HS-27A (cell line): ENCODE results near the gene KCNG4.

Experiments
- DNase-seq: peaks from one replicate; pipeline ENCODE4 v3.0.0-alpha.2; 2012; ENCODE audit warnings: low read depth, missing footprints

The KCNG4 gene

DNA sequence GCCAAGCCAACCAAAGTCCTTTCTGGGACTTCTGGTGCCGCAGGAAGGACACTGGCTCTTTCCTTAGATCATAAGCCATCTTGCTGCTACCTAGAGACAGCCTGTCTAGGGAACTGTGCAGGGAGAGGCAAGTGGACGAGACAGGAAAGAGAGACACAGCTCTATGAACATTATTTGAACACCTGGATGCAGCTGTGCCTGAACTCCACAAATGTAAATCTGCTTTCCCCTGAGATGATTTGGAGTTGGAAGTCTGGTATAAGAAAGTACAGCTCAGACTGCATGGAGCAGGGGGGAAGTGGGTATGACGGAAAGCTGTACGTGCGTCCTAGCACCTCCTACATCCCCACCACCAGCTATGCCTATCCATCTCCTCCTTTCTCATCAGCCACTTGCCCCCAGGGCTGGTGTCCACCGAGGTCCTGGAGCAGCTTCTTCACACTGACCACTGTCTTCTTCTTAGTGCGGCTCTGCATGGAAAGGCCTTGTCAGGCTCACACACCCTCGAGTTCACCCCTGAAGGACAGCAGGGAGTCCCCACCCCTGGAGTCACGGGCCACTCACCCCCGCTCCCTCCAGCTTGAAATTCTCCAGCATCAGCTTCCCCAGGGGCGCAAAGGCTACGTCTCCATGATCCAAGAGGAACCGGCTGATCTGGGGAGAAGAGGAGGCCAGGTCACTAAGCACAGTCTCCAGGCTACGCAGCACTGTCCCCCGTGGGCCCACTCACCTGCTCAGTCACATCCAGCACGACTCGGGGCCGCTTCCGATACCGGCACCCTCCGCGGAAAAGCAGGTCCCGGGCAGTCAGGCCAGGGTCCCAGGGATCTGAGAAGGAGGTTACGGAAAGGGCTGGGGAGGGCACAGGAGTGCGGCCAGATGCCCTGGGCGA lies 56.9 kb downstream of the KCNG4 start:
- no peak for DNase-seq

DNA sequence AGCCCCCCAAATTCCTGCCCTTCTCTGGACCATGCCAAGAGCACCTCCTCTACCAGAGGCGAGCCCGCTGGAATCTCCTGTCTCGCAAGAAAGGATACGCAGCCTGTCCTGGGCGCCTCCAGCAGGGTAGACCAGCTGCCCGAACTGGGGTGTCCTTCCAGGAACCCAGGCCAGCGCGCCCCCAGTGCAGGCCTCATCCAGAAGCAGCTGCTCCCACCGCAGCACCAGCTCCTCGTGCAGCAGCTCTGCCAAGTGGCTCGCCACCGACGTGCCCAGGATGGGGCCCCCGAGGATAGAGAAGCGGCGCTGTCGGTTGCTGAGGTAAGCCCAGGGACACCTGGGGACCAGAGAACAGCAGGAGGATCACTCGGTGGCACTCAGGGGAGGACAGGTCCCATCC lies 57.7 kb downstream of the KCNG4 start:
- DNase-seq, result no peak

DNA sequence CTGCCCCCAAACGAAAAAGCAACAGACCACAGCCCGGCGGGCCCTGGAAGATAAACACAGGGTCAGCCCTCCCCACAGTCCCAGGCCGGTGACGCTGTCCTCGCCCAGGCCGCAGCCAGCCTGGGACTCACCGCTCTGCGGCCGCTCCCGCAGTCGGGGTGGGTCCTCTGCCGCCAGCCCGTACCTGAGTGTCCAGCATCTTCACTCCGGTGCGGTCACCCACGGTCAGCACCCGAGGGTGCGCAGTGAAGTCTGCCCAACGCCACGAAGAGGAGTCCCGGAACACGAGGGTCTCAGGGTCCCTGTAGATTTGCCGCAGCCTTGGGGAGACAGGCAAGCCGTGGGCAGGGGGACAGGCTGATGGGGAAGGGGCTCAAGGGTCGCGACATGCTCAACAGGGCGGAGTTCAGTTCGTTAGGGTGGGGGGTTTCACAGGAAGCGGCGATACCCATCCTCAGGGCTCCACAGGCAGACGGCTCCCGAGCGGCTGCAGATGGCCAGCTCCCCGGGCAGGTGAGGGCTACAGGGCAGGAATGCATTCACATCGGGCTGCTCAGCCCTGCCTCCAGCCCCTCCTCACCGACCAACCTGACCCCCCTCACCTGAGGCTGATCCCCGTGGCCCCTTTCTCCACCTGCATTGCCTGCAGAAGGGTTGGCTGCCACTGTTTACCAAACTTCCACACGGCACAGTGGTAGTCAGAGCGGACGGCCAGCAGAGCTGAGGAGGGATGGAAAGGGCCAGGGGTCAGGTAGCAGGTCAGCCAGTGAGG lies 58.5 kb downstream of the KCNG4 start:
- DNase-seq, result no peak

DNA sequence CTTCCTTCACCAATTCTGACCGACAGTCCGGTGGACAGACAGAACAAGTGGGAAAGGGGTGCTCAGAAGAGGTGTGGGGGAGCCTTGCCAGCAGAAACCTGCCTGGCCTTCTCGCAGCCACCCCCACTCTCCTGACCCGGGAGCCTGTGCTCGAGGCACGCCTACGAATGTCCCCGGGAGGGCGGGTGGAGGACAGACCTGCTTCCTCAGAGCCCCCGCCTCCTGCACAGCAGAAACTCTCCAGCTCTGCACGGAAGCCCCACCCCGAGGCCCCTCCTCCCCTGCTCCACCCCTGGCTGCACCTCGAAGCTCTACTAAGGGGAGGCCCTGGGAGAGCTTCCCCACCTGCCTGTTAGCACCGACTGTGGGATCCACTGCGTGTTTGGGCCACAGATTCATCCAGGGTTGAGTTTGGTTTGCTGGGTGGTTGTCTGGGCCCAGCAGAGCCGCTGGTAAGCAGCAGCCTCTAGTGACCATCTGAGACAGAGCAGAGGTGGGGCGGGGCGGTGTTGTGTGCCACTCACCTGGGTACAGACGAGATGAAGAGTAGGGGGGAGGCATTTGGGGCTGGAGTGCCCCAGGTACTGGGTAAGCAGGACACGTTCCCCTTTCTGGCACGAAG lies 59.2 kb downstream of the KCNG4 start:
- no peak for DNase-seq

DNA sequence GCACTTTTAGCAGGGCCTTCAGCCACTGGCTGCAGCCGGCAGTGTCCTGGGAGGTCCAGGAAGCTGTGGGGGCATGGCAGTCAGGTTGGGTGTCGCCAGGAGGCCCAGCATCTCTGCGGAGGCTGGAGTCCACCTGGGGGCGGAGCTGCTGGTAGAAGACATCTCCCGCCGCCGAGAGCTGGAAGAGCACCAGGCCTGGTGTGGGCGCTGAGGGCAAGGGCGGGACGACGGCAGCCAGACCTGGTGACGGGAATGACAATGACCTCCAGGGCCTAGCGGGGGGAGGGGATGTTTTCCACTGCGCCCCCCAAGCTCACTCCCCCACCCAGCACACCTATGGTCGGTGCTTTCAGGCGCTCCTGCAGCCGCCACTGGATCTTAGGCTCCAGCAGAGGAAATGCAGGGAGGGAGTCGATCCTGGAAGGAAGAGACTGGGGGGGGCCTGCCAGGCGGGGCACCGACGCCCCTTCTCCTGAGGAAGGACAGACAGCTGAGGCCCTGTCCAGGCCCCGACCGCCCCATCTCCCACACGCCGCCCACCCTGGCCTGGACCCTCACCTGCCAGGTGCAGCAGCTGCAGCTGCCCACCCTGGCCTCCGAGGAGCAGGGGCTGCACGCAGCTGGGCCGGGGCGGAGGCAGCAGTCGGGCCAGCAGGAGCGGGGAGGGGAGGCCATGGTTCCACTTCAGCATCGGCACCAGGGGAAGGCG lies 60.0 kb downstream of the KCNG4 start:
- no peak for DNase-seq

DNA sequence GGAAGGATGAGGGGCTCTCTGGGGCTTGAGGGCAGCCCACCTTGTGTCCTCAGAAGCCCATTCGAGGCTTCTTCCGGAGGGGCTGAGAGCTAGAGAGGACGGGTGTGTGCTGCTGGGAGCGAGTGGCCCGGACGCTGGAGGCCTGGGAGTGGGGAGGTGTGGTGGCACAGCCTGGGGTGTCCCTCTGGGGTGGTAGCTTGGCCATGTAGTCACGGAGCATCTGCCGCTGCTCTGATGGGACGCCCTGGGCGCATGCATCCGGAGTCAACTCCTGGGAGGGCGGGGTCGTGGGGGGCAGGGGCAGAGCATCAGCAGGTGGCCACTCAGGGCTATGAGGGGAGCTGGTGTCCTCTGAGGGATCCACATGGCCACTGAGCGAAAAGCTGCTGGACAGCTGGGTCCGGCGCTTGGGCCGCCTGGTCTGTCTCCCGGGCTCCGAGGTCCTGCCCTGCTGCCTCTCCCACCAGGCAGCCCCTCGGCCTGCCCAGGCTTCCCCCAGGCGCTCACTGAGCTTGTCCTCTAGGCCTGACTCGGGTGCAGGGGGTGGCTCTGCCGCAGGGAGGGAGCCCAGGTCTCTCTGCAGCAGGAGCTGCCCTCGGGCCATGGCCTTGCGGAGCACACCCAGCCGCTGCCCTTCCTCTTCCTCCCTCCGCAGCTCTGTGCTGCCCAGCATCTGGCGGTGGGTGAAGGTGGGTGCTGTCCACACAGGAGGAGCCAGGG lies 60.8 kb downstream of the KCNG4 start:
- no peak for DNase-seq

DNA sequence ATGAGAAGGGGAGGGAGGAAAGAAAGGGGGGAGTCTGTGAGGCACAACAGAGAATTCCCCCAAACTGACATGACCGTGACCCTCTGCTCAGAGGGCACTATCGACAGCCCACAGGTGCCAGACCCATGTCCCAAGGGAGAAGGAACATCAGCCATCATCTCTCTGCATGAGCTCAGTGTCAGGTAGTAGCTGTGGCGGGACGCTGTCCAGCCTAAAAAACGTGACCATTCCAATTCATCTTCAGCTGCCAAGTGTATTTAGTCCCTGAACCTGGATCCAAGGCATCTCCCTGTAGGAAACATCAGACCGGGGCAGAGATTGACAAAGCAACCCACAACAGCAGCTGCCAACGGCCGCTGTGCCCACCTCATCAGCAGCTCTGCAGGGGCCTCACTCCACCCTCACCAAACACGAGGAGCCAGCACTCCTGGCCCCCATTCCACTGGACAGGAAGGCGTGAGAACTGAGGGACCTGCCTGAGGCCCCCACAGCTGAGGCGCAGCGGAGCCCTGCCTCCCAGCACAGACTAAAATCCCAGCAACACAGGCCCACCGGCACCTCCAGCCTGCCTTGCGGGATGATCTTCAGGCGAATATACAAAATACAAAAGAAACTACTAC lies 61.6 kb downstream of the KCNG4 start:
- DNase-seq, result no peak

DNA sequence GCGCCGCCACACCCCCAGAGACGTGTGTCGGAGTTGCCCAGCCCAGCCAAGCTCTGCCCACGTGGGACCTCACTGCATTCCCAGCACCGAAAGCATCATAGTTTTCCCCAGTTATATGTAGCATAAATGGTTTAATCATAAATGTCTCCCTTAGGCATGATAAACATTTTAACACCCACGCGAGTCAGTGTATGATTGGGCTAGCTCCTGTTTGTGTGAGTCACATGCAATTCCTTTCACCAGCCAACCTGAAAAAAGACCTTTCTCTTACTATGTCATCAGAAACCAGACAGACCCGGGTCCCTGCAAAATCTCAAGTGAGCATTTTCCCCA lies 62.1 kb downstream of the KCNG4 start:
- DNase-seq, result no peak

DNA sequence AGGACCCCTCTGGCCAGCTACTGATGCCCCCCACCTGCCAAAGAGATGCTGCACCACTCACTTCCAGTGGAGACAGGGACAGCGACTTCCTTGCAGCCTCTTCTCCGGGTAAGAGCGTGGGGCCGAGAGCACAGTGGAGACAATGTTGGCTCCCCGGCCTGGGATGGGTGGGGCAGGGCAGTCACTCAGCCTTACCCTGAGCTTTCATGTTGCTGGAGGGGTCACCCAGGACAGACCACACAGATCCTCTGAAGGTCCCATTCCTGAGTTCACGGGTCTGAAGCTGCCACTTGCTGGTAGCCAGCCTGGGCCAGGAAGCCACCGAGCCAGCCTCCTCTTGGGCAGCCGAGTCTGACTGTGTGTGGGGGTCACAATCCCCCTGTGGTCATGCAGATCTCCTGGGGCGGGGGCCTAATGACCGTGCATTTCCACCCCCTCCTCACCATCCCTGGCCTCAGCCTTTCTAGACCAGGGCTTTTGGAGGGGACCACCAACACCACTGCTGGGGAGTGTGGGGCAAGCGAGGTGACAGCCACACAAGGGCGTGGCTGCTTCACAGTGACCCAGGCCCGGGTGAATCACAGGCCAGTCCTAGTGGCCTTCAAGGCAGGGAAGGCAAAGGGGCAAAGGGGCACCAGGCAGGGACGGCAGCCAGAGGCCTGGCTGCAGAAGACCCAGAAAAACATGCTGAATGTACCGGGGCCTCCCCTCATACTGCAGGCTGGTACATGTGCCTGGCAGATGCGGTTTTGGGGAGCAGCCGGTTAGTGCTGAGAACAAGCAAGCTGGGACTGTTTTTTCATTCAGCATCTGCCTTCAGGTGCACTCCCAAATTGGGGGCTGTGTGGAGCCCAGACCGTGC lies 63.4 kb downstream of the KCNG4 start:
- DNase-seq, result no peak

DNA sequence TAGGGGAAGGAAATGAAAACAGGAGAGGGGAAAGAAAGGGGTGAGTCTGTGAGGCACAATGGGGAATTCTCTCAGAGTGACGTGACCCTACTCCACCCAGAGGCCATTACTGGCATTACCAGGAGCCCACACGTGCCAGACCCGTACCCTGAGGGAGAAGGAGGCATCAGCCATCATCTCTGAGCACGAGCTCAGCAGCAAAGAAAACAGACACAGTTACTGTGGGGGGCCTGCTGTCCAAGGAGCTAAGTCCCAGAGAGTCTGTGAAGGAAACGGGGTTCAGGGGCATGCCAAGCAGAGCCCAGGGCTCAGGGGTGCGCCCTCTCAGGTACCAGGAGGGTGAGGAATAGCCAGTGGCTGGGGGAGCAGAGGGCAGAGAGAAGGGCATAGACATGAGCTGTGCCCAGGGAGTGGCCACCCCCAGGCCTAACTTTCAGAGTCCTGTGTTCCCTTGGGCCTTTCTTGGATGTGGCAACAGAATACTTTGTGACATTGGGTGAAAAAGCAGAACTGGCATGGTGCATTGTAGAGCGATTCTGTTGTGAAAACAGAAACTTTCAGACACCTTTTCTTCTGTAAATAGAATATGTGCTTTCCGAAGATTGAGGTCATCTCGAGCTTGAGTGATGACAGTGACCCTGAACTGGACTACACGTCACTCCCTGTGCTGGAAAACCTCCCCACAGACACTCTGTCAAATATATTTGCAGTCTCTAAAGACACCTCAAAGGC lies 64.3 kb downstream of the KCNG4 start:
- DNase-seq, result peak; percentile 26

DNA sequence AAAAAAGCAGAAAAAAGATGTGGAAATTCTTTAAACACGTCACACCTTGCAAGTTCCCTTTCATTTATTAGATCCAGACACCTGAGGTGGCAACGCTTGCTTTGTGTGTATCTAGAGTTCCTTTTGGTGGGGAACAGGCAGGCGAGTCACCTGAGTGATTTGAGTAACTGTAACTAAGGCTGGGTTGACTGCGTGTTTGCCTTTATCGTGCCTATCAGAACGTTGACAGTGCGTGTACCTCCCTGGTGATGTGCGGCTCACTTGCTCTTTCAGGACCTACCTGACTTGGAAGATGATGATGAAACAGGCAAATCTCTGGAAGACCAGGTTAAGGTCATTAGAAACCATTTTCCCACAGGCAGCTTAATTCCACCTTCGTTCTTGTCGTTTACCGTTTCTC lies 65.4 kb downstream of the KCNG4 start:
- no peak for DNase-seq

DNA sequence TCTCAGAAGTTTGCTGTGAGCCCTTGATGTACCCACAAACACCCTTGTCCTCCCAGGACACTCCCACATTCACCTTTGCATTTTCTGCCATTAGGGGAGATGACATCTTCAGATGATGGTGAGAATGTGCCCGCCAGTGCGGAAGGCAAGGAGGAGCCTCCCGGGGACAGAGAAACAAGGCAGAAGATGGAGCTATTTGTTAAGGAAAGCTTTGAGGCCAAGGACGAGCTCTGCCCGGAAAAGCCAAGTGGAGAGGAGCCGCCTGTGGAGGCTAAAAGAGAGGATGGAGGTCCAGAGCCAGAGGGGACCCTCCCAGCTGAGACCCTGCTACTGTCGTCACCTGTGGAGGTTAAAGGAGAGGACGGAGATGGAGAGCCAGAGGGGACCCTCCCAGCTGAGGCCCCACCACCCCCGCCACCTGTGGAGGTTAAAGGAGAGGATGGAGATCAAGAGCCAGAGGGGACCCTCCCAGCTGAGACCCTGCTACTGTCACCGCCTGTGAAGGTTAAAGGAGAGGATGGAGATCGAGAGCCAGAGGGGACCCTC lies 70.0 kb downstream of the KCNG4 start:
- DNase-seq, result no peak
